Measurements from ENCODE around the gene RARRES1. TPM values are rescaled to one million over a fixed set of nuclear protein-coding genes. Genes with fewer than 3 reads are reported as not detected.

Gene RARRES1
- total RNA-seq, 1 donor from 2014 or later: 65.8 TPM

DNA sequence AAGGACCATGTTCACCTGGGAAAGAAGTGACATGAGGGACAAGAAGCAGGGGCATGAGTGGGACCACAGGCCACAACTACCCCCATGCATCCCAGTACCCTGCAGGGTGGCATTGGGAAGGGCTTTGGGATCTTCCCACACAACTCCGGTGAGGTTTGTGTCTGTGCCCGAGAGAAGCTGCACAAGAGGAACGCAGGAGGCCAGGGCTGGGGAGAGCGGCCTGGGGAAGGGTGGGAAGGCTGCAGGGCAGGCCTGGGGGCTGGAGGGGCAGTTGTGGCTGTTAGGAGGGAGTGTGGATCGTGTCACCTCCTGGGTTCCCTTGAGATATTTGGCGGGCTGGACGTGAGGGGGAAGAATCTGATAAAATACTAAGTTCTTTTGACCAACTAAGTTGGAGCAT, 44.3 kb upstream of the RARRES1 start:
- intact Hi-C loops (cut with DNase I): no loop called here
- no peaks in the 10 kb centered on the region for H3K9me3 ChIP-seq
- no peak for ATAC-seq
- no peak overlapping the region for H3K4me3 ChIP-seq
- TF ChIP-seq, protein P1, sequence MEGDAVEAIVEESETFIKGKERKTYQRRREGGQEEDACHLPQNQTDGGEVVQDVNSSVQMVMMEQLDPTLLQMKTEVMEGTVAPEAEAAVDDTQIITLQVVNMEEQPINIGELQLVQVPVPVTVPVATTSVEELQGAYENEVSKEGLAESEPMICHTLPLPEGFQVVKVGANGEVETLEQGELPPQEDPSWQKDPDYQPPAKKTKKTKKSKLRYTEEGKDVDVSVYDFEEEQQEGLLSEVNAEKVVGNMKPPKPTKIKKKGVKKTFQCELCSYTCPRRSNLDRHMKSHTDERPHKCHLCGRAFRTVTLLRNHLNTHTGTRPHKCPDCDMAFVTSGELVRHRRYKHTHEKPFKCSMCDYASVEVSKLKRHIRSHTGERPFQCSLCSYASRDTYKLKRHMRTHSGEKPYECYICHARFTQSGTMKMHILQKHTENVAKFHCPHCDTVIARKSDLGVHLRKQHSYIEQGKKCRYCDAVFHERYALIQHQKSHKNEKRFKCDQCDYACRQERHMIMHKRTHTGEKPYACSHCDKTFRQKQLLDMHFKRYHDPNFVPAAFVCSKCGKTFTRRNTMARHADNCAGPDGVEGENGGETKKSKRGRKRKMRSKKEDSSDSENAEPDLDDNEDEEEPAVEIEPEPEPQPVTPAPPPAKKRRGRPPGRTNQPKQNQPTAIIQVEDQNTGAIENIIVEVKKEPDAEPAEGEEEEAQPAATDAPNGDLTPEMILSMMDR (IDR thresholded peaks at IDR 0.05): no peak
- H3K36me3 ChIP-seq: no peaks in the 10 kb centered on the region
- DNase-seq: no peak
- H3K27me3 ChIP-seq (ENCODE audit: low read depth): no peaks in the 10 kb centered on the region
- H3K4me1 ChIP-seq: peaks cover 60% of the 10 kb centered on the region
- no peak overlapping the region for H3K27ac ChIP-seq

DNA sequence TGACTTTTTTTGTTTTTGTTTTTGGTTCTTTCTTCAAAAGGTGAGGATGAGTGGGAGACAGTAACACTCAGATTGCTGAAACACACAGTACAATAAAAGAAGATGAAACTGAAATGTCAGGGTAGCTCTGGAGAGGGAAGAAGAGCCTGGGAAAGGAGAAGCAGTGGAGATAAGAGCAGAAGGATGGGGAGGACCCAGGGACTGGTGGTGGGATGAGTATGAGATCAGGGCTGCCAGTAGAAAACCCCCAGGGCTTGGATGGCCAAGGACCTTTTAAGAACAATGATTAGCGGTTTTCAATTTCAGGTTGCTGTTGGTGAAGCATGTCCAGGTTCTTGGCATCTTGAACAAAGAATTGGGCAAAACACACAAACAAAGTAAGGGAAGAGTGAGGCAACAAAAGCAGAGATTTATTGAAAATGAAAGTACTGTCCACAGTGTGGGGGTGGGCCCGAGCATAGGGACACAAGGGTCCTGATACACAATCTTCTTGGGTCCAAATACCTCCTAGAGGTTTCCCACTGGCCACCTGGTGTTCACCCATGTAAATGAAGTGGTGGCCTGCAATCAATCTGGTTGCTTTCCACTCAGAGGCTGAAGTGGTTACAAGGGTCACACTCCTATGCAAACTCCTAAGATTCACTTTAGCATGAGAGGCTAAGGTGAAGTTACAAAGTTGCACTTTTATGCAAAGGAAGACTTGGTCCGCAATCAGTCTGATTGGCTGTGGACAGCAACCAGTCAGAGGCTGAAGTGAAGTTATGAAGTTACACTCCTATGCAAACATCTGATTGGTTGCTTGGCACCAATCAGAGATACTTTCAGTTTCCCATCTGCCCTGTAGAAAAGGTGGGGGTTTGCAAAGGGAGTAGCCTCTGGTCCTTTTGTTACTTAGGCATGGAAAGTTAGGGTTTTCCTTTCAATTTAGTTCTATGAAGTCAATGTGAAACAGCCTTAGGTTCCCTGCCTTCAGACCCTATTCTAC, 43.5 kb upstream of the RARRES1 start:
- H3K4me1 ChIP-seq: peaks cover 69% of the 10 kb centered on the region
- H3K27me3 ChIP-seq (ENCODE audit: low read depth): no peaks in the 10 kb centered on the region
- H3K27ac ChIP-seq: no peak overlapping the region
- DNase-seq (no peak), ATAC-seq (no peak)
- intact Hi-C loops (cut with DNase I): no loop called here
- no peaks in the 10 kb centered on the region for H3K36me3 ChIP-seq
- TF ChIP-seq, protein P1 (IDR thresholded peaks at IDR 0.05): no peak
- no peak overlapping the region for H3K4me3 ChIP-seq
- H3K9me3 ChIP-seq: no peaks in the 10 kb centered on the region

DNA sequence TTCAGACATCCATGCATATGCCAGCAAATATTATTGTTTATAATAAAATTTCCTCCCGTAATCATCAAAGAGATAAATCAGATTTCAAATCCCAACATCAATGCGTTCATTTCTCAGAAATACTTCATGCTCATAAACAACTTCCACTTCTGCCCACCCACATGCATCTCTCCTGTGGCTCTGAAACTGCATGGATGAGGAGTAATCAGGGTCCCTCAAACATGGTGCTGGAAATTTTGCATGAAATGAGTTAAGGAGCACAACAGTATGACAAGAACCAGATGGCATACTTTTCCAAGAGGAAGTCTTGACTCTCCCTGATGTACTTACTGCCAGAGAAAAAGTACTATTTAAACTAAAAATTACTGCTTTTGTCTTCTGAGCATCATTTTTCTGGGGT, 42.7 kb upstream of the RARRES1 start:
- Histone ChIP-seq H3K4me1 (peaks cover 76% of the 10 kb centered on the region), H3K4me3 (no peak overlapping the region), H3K36me3 (no peaks in the 10 kb centered on the region), H3K9me3 (no peaks in the 10 kb centered on the region), H3K27me3 (ENCODE audit: low read depth) (no peaks in the 10 kb centered on the region), H3K27ac (no peak overlapping the region)
- DNase-seq: no peak
- ATAC-seq: no peak
- TF ChIP-seq, protein P1 (IDR thresholded peaks at IDR 0.05): no peak
- intact Hi-C loops (cut with DNase I): no loop called here

DNA sequence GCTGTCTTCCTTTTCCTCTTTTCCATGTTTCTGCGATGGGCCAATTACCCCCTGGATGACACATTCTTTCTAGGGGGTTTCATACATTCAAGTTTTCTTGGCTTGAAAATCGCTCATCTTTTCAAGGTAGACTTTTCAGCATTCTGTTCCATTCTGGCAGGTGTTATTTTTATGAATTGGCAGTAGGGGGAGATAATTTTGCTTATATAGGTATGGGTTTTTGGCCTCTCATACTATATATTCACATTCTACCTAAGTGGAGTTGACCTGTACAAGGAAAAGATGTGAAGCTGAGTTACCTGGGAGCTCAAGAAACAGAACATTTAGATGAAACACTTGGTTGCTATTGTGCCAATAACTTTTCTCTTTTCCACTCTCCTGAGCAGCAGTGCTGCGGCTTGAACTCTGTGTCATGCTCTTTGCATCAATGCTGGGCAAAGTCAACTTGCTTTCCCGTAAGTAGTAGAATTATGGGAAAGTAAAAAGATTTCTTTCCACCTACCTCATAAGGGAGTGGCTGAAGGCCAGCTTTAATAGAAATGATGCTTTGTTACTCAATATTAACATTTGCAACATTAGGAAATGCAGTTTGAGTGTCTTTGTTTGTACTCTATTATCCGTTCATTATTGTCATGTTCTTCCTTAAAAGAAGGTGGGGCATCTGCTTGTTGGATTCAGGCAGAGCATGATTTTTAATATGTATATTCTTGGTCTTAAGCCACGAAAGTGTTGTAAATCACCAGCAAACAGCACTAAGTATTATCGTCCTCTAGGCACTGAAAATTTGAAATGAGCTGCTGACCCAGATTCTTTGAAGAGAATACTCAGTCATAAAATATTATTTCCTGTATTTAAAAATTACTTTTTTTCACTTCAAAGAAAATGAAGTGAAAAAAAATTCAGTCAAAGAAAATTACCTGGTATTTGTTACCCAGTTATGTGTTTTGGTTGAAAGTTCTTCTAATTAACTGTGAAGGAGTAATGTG, 41.9 kb upstream of the RARRES1 start:
- Histone ChIP-seq H3K9me3 (no peaks in the 10 kb centered on the region), H3K36me3 (no peaks in the 10 kb centered on the region), H3K27ac (no peak overlapping the region), H3K4me1 (peaks cover 81% of the 10 kb centered on the region), H3K27me3 (ENCODE audit: low read depth) (no peaks in the 10 kb centered on the region), H3K4me3 (no peak overlapping the region)
- TF ChIP-seq, protein P1 (IDR thresholded peaks at IDR 0.05): no peak
- DNase-seq (no peak), ATAC-seq (no peak)
- intact Hi-C loops (cut with DNase I): no loop called here

DNA sequence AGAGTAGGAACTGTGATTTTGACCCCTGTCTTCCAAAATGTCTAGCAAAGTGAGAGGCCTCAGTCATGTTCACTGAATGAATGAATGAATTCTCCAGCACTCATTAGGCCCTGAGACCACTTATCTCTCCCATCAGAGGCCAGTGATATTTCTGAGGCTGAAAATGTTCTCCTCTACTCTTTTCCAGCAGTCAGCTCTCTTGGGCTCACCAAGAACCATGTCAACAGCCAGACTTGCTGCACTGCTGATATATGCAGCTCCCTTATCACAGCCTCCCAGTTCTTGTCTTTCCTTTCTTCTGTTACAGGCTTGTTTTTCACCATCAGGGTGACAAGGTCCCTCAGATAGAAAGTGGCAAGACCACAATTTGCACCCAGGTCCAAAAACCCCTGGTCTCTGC, 40.9 kb upstream of the RARRES1 start:
- TF ChIP-seq, protein P1 (IDR thresholded peaks at IDR 0.05): no peak
- Histone ChIP-seq H3K4me1 (peaks cover 89% of the 10 kb centered on the region), H3K4me3 (no peak overlapping the region), H3K9me3 (no peaks in the 10 kb centered on the region), H3K36me3 (no peaks in the 10 kb centered on the region), H3K27me3 (ENCODE audit: low read depth) (no peaks in the 10 kb centered on the region), H3K27ac (peak overlapping the region; percentile 15)
- DNase-seq (no peak), ATAC-seq (no peak)
- intact Hi-C loops (cut with DNase I): no loop called here
